Measurements from ENCODE around the gene DSTN. TPM values are rescaled to one million over a fixed set of nuclear protein-coding genes. Genes with fewer than 3 reads are reported as not detected.

DSTN gene
- total and polyA plus RNA-seq, 12 donors = 261 to 802 (median 546) TPM

GRCh38 chr20:17524560-17524959 is 45.3 kb upstream of the DSTN start:
- Histone ChIP-seq H3K9me3 (no peaks in the 10 kb centered on the region), H3K27ac (no peak overlapping the region), H3K27me3 (no peaks in the 10 kb centered on the region), H3K36me3 (no peaks in the 10 kb centered on the region), H3K4me1 (peaks cover 0 to 14% (median 6%) of the 10 kb centered on the region in 9 donors), H3K4me3 (no peak overlapping the region)
- no peak for TF ChIP-seq CTCF (IDR thresholded peaks at IDR 0.05)
- intact Hi-C loops (cut with DNase I) = loop anchor here in 1 of 10 donors (10.0 kb wide), 1 partner anchor 390 kb away; no protein-coding TSS in a partner anchor
- DNase-seq (no peak), ATAC-seq (no peak)
- WGBS, 2 donors = 87 to 90% methylated on average over 8 of the region's 8 CpGs

- Histone ChIP-seq H3K27me3 (peaks cover 0 to 6% (median 0%) of the 10 kb centered on the region in 7 donors), H3K4me1 (peaks cover 0 to 14% (median 6%) of the 10 kb centered on the region in 9 donors), H3K36me3 (no peaks in the 10 kb centered on the region), H3K9me3 (no peaks in the 10 kb centered on the region), H3K4me3 (no peak overlapping the region), H3K27ac (no peak overlapping the region)
- WGBS, 2 donors = 86 to 93% methylated on average over 5 of the region's 5 CpGs
- intact Hi-C loops (cut with DNase I) = loop anchor here in 1 of 10 donors (10.0 kb wide), 1 partner anchor 390 kb away; no protein-coding TSS in a partner anchor
- DNase-seq (no peak), ATAC-seq (no peak)
- TF ChIP-seq CTCF (IDR thresholded peaks at IDR 0.05) = no peak
Measured at GRCh38 chr20:17525132-17525531, 44.7 kb upstream of the DSTN start.

- Histone ChIP-seq H3K9me3 (no peaks in the 10 kb centered on the region), H3K4me3 (no peak overlapping the region), H3K27me3 (peaks cover 0 to 11% (median 0%) of the 10 kb centered on the region in 7 donors), H3K36me3 (no peaks in the 10 kb centered on the region), H3K4me1 (peaks cover 0 to 13% (median 9%) of the 10 kb centered on the region in 9 donors), H3K27ac (no peak overlapping the region)
- no peak for TF ChIP-seq CTCF (IDR thresholded peaks at IDR 0.05)
- ATAC-seq (peak in 1 of 8 donors; percentile 50), DNase-seq (no peak)
- intact Hi-C loops (cut with DNase I) = loop anchor here in 1 of 10 donors (10.0 kb wide), 1 partner anchor 389 kb away; no protein-coding TSS in a partner anchor
Measured at GRCh38 chr20:17525650-17526049, 44.2 kb upstream of the DSTN start.

- Histone ChIP-seq H3K27ac (no peak overlapping the region), H3K4me1 (peaks cover 0 to 21% (median 5%) of the 10 kb centered on the region in 9 donors), H3K9me3 (no peaks in the 10 kb centered on the region), H3K36me3 (no peaks in the 10 kb centered on the region), H3K27me3 (peaks cover 0 to 26% (median 0%) of the 10 kb centered on the region in 7 donors), H3K4me3 (no peak overlapping the region)
- no peak for TF ChIP-seq CTCF (IDR thresholded peaks at IDR 0.05)
- ATAC-seq (no peak), DNase-seq (no peak)
- intact Hi-C loops (cut with DNase I) = loop anchor here in 1 of 10 donors (10.0 kb wide), 1 partner anchor 385 kb away; no protein-coding TSS in a partner anchor
Measured at GRCh38 chr20:17529586-17529985, 40.3 kb upstream of the DSTN start.
